Measurements from ENCODE around the gene PRDX2. TPM values are rescaled to one million over a fixed set of nuclear protein-coding genes. Genes with fewer than 3 reads are reported as not detected.

Gene PRDX2
- total RNA-seq, 6 experiments from 2014 or later: 214 to 269 (median 229) TPM

GRCh38 chr19:12794196-12794941, 7.2 kb downstream of the PRDX2 start:
- TF ChIP-seq CTCF (IDR thresholded peaks at IDR 0.05): no peak
- no peak for DNase-seq
- Mint-ChIP-seq H3K27me3 (ENCODE audit: insufficient read depth) (peaks cover 44% of the 10 kb centered on the region), H3K36me3 (ENCODE audit: low read depth) (peaks cover 4% of the 10 kb centered on the region), H3K27ac (peak overlapping the region; percentile 87), H3K4me3 (peak overlapping the region; percentile 81), H3K4me1 (ENCODE audit: low read depth) (peaks cover 32% of the 10 kb centered on the region), H3K9me3 (peaks cover 4% of the 10 kb centered on the region; the same call in 1 of the 2 replicates)

- H3K9me3 Mint-ChIP-seq: peaks cover 4% of the 10 kb centered on the region; the same call in 1 of the 2 replicates
- peak; percentile 89 for DNase-seq
- H3K27me3 Mint-ChIP-seq (ENCODE audit: insufficient read depth): peaks cover 44% of the 10 kb centered on the region
- peaks cover 4% of the 10 kb centered on the region for H3K36me3 Mint-ChIP-seq (ENCODE audit: low read depth)
- peak overlapping the region; percentile 94 for H3K4me3 Mint-ChIP-seq
- 0 out of 2 replicates have a peak, but pooled peaks have one; percentile 7 for TF ChIP-seq CTCF (IDR thresholded peaks at IDR 0.05)
- peaks cover 40% of the 10 kb centered on the region for H3K4me1 Mint-ChIP-seq (ENCODE audit: low read depth)
- peak overlapping the region; percentile 94 for H3K27ac Mint-ChIP-seq
Measured at GRCh38 chr19:12793290-12794195, 8.1 kb downstream of the PRDX2 start.

GRCh38 chr19:12792853-12793289, 8.7 kb downstream of the PRDX2 start:
- peak overlapping the region; percentile 94 for H3K4me3 Mint-ChIP-seq
- H3K27ac Mint-ChIP-seq: peak overlapping the region; percentile 94
- peaks cover 47% of the 10 kb centered on the region for H3K4me1 Mint-ChIP-seq (ENCODE audit: low read depth)
- peaks cover 44% of the 10 kb centered on the region for H3K27me3 Mint-ChIP-seq (ENCODE audit: insufficient read depth)
- DNase-seq: no peak
- H3K9me3 Mint-ChIP-seq: peaks cover 4% of the 10 kb centered on the region; the same call in 1 of the 2 replicates
- H3K36me3 Mint-ChIP-seq (ENCODE audit: low read depth): peaks cover 4% of the 10 kb centered on the region
- no peak for TF ChIP-seq CTCF (IDR thresholded peaks at IDR 0.05)

GRCh38 chr19:12792051-12792852, 9.3 kb downstream of the PRDX2 start:
- Mint-ChIP-seq H3K4me3 (peak overlapping the region; percentile 94), H3K4me1 (ENCODE audit: low read depth) (peaks cover 47% of the 10 kb centered on the region), H3K9me3 (peaks cover 4% of the 10 kb centered on the region; the same call in 1 of the 2 replicates), H3K27me3 (ENCODE audit: insufficient read depth) (peaks cover 44% of the 10 kb centered on the region), H3K27ac (peak overlapping the region; percentile 94), H3K36me3 (ENCODE audit: low read depth) (peaks cover 4% of the 10 kb centered on the region)
- no peak for DNase-seq
- TF ChIP-seq CTCF (IDR thresholded peaks at IDR 0.05): no peak
